ENCODE data around the gene SIAH1. TPM values are rescaled to one million over a fixed set of nuclear protein-coding genes. Genes with fewer than 3 reads are reported as not detected.
A peak's percentile ranks its signal among the peaks of the same experiment; 100 is the strongest.

Gene SIAH1
- total and polyA plus RNA-seq, 2 of the 8 experiments (the other 6 are each of a cell fraction or from before 2014, with no cell fraction given), result 19.5 to 33.9 TPM

- TF ChIP-seq CHD7 (IDR thresholded peaks at IDR 0.05; ENCODE audit: insufficient replicate concordance, low read length) (no peak), E2F6 (IDR thresholded peaks at IDR 0.05) (peak; percentile 93), BCL11A (IDR thresholded peaks at IDR 0.05; ENCODE audit: low read depth in 2 of 2, low read length in 2 of 2) (no peak), SIX5 (IDR thresholded peaks at IDR 0.05; ENCODE audit: low read depth, low read length) (no peak), EP300 (IDR thresholded peaks at IDR 0.05; ENCODE audit: borderline replicate concordance in 1 of 2, low read depth in 2 of 2, low read length in 2 of 2) (peak in 1 of 2 experiments; percentile 44; a peak in 1 of 3 replicates), ATF3 (IDR thresholded peaks at IDR 0.05; ENCODE audit: insufficient read depth, low read depth, low read length) (no peak), SRF (IDR thresholded peaks at IDR 0.05; ENCODE audit: low read depth, low read length) (no peak), POLR2A (IDR thresholded peaks at IDR 0.05; ENCODE audit: control extremely low read depth in 1 of 2, low read depth in 2 of 2, low read length in 2 of 2) (peak; percentile 76 to 93)
Measured at GRCh38 chr16:48385253-48386150, at the start of gene SIAH1 (continued).

Measured in H1 (cell line).